Karpas-422 (cell line): ENCODE data around the gene TBX10. TPM values are rescaled to one million over a fixed set of nuclear protein-coding genes. Genes with fewer than 3 reads are reported as not detected.

Source experiments
- DNase-seq: peaks from one replicate; pipeline ENCODE4 v3.0.0-alpha.2; 2015
- H2AFZ ChIP-seq: fragments of 200-600 bp; sonication (generic); 2 replicates; pipeline ENCODE4 v1.6.1; 2014; ENCODE audit warnings: antibody characterized with exemption, low read length, mixed read lengths
- H3K27ac ChIP-seq: fragments of 200-600 bp; sonication (generic); 2 replicates; pipeline ENCODE4 v1.5.1; 2014; ENCODE audit warnings: mild to moderate bottlenecking, low read length, moderate library complexity
- H3K27me3 ChIP-seq: fragments of 200-600 bp; sonication (generic); 2 replicates; pipeline ENCODE4 v1.6.1; 2014; ENCODE audit warnings: low read length, mixed read lengths
- H3K36me3 ChIP-seq: fragments of 200-600 bp; sonication (generic); 2 replicates; pipeline ENCODE4 v1.6.1; 2014; ENCODE audit warnings: low read length, mixed read lengths; ENCODE audit not compliant: insufficient read depth
- H3K4me1 ChIP-seq: fragments of 200-600 bp; sonication (generic); 2 replicates; pipeline ENCODE4 v1.6.1; 2014; ENCODE audit warnings: mild to moderate bottlenecking, low read length, mixed read lengths
- H3K4me2 ChIP-seq: fragments of 200-600 bp; sonication (generic); 2 replicates; pipeline ENCODE4 v1.6.1; 2014; ENCODE audit warnings: low read length, low read depth, mild to moderate bottlenecking; ENCODE audit not compliant: poor library complexity, severe bottlenecking
- H3K4me3 ChIP-seq: fragments of 200-600 bp; sonication (generic); 2 replicates; pipeline ENCODE4 v1.5.1; 2014; ENCODE audit warnings: mild to moderate bottlenecking, antibody characterized with exemption, low read length, mixed read lengths
- H3K79me2 ChIP-seq: fragments of 200-600 bp; sonication (generic); 2 replicates; pipeline ENCODE4 v1.6.1; 2014; ENCODE audit warnings: mild to moderate bottlenecking, low read length, mixed read lengths
- H3K9ac ChIP-seq: fragments of 200-600 bp; sonication (generic); 2 replicates; pipeline ENCODE4 v1.6.0; 2014; ENCODE audit warnings: low read length
- H3K9me2 ChIP-seq: fragments of 200-600 bp; sonication (generic), shearing (Covaris generic); replicated peaks from 2 replicates; pipeline ENCODE4 v1.6.0; 2014; ENCODE audit warnings: mild to moderate bottlenecking, low read length, moderate library complexity; ENCODE audit not compliant: insufficient read depth
- H3K9me3 ChIP-seq: fragments of 300-700, 200-600 bp; sonication (generic); 2 replicates; pipeline ENCODE4 v1.6.1; 2014; ENCODE audit warnings: low read length, mixed read lengths
- H4K20me1 ChIP-seq: fragments of 200-600 bp; sonication (generic); 2 replicates; pipeline ENCODE4 v1.6.1; 2014; ENCODE audit warnings: mild to moderate bottlenecking, antibody characterized with exemption, low read length, low read depth; ENCODE audit not compliant: insufficient read depth
- total RNA-seq: library from RNA; depleted of rRNA; stranded (reverse); fragments of >200 nt; shearing (Covaris generic); gene quantifications from 2 replicates; pipeline ENCODE4 v1.2.3, GENCODE V29; 2014; ENCODE audit warnings: low replicate concordance

The TBX10 gene
- total RNA-seq, 1 experiment from 2014 or later, result not detected

DNA sequence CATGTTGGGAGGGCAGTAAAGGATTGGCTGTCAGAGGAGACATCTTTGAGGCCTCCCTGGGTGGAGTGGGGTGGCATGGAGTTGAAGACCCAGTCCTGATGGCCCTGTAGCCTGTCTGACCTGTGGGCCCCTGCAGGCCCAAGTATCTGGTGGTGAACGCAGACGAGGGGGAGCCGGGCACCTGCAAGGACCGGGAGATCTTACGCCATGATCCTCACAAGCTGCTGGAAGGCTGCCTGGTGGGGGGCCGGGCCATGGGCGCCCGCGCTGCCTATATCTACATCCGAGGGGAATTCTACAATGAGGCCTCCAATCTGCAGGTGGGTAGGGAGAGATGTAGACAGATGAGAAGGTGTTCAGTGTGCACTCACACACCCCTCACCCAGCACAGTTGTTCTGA is 30.2 kb downstream of the TBX10 start:
- Histone ChIP-seq H3K27ac (no peak overlapping the region), H3K4me3 (no peak overlapping the region), H4K20me1 (peaks cover 3% of the 10 kb centered on the region; the same call in 1 of the 2 replicates), H3K27me3 (no peaks in the 10 kb centered on the region), H3K9me2 (no peaks in the 10 kb centered on the region), H2AFZ (no peak overlapping the region), H3K4me2 (no peak overlapping the region), H3K9ac (no peak overlapping the region), H3K4me1 (peaks cover 36% of the 10 kb centered on the region), H3K9me3 (no peaks in the 10 kb centered on the region), H3K36me3 (no peaks in the 10 kb centered on the region; the same call in 1 of the 2 replicates), H3K79me2 (peaks cover 18% of the 10 kb centered on the region)
- DNase-seq, result no peak

DNA sequence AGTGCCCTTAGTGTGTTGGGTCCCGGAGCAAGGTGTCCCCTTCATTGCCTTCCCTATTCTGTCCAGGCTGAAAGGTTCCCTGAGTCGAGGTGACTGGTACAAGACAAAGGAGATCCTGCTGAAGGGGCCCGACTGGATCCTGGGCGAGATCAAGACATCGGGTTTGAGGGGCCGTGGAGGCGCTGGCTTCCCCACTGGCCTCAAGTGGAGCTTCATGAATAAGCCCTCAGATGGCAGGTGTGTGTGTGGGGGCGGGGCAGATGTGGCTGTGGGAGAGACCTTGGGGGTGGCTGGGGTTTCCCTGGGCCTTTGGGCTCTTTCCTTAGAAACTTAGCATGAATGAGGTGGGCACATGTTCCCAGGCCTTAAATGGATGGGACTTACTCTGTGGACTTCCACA is 31.1 kb downstream of the TBX10 start:
- H3K4me1 ChIP-seq, result peaks cover 30% of the 10 kb centered on the region
- H4K20me1 ChIP-seq, result peaks cover 3% of the 10 kb centered on the region; the same call in 1 of the 2 replicates
- H3K4me2 ChIP-seq, result peak overlapping the region; percentile 91
- no peaks in the 10 kb centered on the region; the same call in 1 of the 2 replicates for H3K36me3 ChIP-seq
- H3K9me3 ChIP-seq, result no peaks in the 10 kb centered on the region
- no peak overlapping the region for H2AFZ ChIP-seq
- H3K79me2 ChIP-seq, result peaks cover 18% of the 10 kb centered on the region
- H3K9ac ChIP-seq, result no peak overlapping the region
- H3K27me3 ChIP-seq, result no peaks in the 10 kb centered on the region
- no peak overlapping the region for H3K27ac ChIP-seq
- H3K9me2 ChIP-seq, result no peaks in the 10 kb centered on the region
- no peak for DNase-seq
- H3K4me3 ChIP-seq, result peak overlapping the region; percentile 90; the same call in 1 of the 2 replicates

DNA sequence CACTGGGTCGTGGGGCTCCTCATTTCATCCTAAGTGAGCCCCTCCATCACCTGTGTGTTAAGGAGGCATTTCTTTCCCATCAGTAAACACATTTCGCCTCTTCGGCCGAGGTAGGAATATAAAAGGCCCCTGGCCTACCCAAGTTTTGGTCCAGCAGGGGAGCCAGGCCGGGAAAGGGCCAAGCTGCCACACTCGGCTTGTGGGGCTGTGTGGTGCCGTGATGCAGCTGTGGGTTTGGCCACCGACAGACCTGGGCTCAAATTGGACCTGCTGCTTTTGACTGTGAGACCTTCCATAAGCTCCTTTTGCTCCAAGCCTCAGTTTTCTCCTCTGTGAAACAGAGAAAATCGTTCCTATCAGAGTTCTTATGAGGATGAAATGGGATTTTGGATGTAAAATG is 32.1 kb downstream of the TBX10 start:
- H3K4me3 ChIP-seq, result peak overlapping the region; percentile 90

GRCh38 chr11:67606492-67607295 is 32.9 kb downstream of the TBX10 start, which contains the start of gene NDUFV1:
NDUFV1 (plus strand) TSS chr11:67606936; CDS start chr11:67607005, 69 bp downstream.
- Histone ChIP-seq H3K79me2 (peaks cover 18% of the 10 kb centered on the region), H3K9ac (peak within 1 kb of the TSS; percentile 93), H3K36me3 (no peaks in the 10 kb centered on the region; the same call in 1 of the 2 replicates), H3K27ac (no peak within 1 kb of the TSS; the same call in 1 of the 2 replicates), H3K9me2 (no peaks in the 10 kb centered on the region), H3K4me2 (peak within 1 kb of the TSS; percentile 91), H4K20me1 (peaks cover 3% of the 10 kb centered on the region; the same call in 1 of the 2 replicates), H3K4me1 (peaks cover 27% of the 10 kb centered on the region), H3K9me3 (no peaks in the 10 kb centered on the region), H2AFZ (peak within 1 kb of the TSS; percentile 74; the same call in 1 of the 2 replicates), H3K27me3 (no peaks in the 10 kb centered on the region), H3K4me3 (peak within 1 kb of the TSS; percentile 90)
- peak; percentile 99 for DNase-seq

More for the DNA sequence above, 32.1 kb downstream of the TBX10 start:
- peak overlapping the region; percentile 91 for H3K4me2 ChIP-seq
- no peak overlapping the region for H2AFZ ChIP-seq
- H3K4me1 ChIP-seq, result peaks cover 25% of the 10 kb centered on the region
- peaks cover 18% of the 10 kb centered on the region for H3K79me2 ChIP-seq
- H3K9me3 ChIP-seq, result no peaks in the 10 kb centered on the region
- H3K27me3 ChIP-seq, result no peaks in the 10 kb centered on the region
- no peaks in the 10 kb centered on the region for H3K9me2 ChIP-seq
- no peak overlapping the region; the same call in 1 of the 2 replicates for H3K27ac ChIP-seq
- DNase-seq, result no peak
- peaks cover 3% of the 10 kb centered on the region; the same call in 1 of the 2 replicates for H4K20me1 ChIP-seq
- no peaks in the 10 kb centered on the region; the same call in 1 of the 2 replicates for H3K36me3 ChIP-seq
- peak overlapping the region; percentile 93 for H3K9ac ChIP-seq

- Histone ChIP-seq H3K36me3 (no peaks in the 10 kb centered on the region; the same call in 1 of the 2 replicates), H3K27me3 (no peaks in the 10 kb centered on the region), H3K9ac (peak overlapping the region; percentile 61), H4K20me1 (peaks cover 3% of the 10 kb centered on the region; the same call in 1 of the 2 replicates), H3K79me2 (peaks cover 18% of the 10 kb centered on the region), H2AFZ (peak overlapping the region; percentile 74; the same call in 1 of the 2 replicates), H3K9me3 (no peaks in the 10 kb centered on the region), H3K9me2 (no peaks in the 10 kb centered on the region), H3K4me2 (peak overlapping the region; percentile 91), H3K4me3 (peak overlapping the region; percentile 90), H3K4me1 (peaks cover 33% of the 10 kb centered on the region), H3K27ac (no peak overlapping the region)
- no peak for DNase-seq
Measured at GRCh38 chr11:67606093-67606491, 33.5 kb downstream of the TBX10 start.

GRCh38 chr11:67605231-67606011 is 34.1 kb downstream of the TBX10 start:
- Histone ChIP-seq H3K27ac (no peak overlapping the region), H3K27me3 (no peaks in the 10 kb centered on the region), H3K4me3 (no peak overlapping the region), H3K4me2 (peak overlapping the region; percentile 91), H4K20me1 (peaks cover 3% of the 10 kb centered on the region; the same call in 1 of the 2 replicates), H3K36me3 (no peaks in the 10 kb centered on the region; the same call in 1 of the 2 replicates), H3K79me2 (peaks cover 18% of the 10 kb centered on the region), H3K9me3 (no peaks in the 10 kb centered on the region), H3K9me2 (no peaks in the 10 kb centered on the region), H3K9ac (0 out of 2 replicates have a peak overlapping the region, but pooled peaks have one; percentile 61), H2AFZ (no peak overlapping the region), H3K4me1 (peaks cover 40% of the 10 kb centered on the region)
- no peak for DNase-seq

- H3K9ac ChIP-seq, result no peak overlapping the region
Measured at GRCh38 chr11:67604815-67605214, 34.7 kb downstream of the TBX10 start.

More at GRCh38 chr11:67604815-67605214, 34.7 kb downstream of the TBX10 start:
- no peak for DNase-seq
- Histone ChIP-seq H4K20me1 (peaks cover 3% of the 10 kb centered on the region; the same call in 1 of the 2 replicates), H3K27ac (no peak overlapping the region), H3K4me2 (no peak overlapping the region), H3K4me1 (peaks cover 46% of the 10 kb centered on the region), H3K4me3 (no peak overlapping the region), H3K79me2 (peaks cover 18% of the 10 kb centered on the region), H3K27me3 (no peaks in the 10 kb centered on the region), H3K9me2 (no peaks in the 10 kb centered on the region), H3K9me3 (no peaks in the 10 kb centered on the region), H3K36me3 (no peaks in the 10 kb centered on the region; the same call in 1 of the 2 replicates), H2AFZ (no peak overlapping the region)
